HCT116 (cell line): ENCODE data around the gene ATP10B.

Source experiments
- POLR2A ChIP-seq: IDR thresholded peaks from 2 replicates; pipeline ENCODE4 v1.7.0; 2011; ENCODE audit warnings: borderline replicate concordance; ENCODE audit not compliant: insufficient read depth, insufficient read length; ENCODE audit errors: extremely low read depth
- POLR2AphosphoS5 ChIP-seq: IDR thresholded peaks from 2 replicates; pipeline ENCODE4 v1.6.1; 2011; ENCODE audit warnings: mild to moderate bottlenecking, low read depth, low read length, moderate library complexity
- RAD21 ChIP-seq: IDR thresholded peaks from 2 replicates; pipeline ENCODE4 v1.6.1; 2012; ENCODE audit warnings: low read depth, mild to moderate bottlenecking
- REST ChIP-seq: IDR thresholded peaks from 2 replicates; pipeline ENCODE4 v1.6.1; 2012; ENCODE audit warnings: low read depth
- TCF7L2 ChIP-seq: IDR thresholded peaks from 2 replicates; pipeline ENCODE4 v1.7.0; 2011; ENCODE audit warnings: borderline replicate concordance, inconsistent platforms; ENCODE audit not compliant: insufficient read depth, insufficient read length; ENCODE audit errors: extremely low read depth
- YY1 ChIP-seq: IDR thresholded peaks from 2 replicates; pipeline ENCODE4 v1.6.1; 2011; ENCODE audit warnings: low read length, low read depth, moderate library complexity, mild to moderate bottlenecking; ENCODE audit not compliant: insufficient replicate concordance; ENCODE audit errors: extremely low read depth
- TF ChIP-seq, protein P1 (sequence below), 3 experiments: fragments of 200-600 bp in 1 of 3; sonication (generic) in 1 of 3; IDR thresholded peaks in 2 of 3; conservative IDR thresholded peaks in 1 of 3; 2 replicates each; pipeline ENCODE4 v1.5.1; 2012 to 2017; ENCODE audit warnings: low read depth in 2 of 3, low read length in 2 of 3, antibody characterized with exemption in 1 of 3, borderline replicate concordance in 1 of 3, control low read depth in 1 of 3, mild to moderate bottlenecking in 1 of 3, mixed read lengths in 1 of 3, mixed run types in 1 of 3, moderate library complexity in 1 of 3; ENCODE audit not compliant: insufficient read depth in 1 of 3

GRCh38 chr5:160547061-160547460 lies 304.9 kb downstream of the ATP10B start:
- TF ChIP-seq POLR2AphosphoS5, result no peak
- no peak for TF ChIP-seq RAD21
- TF ChIP-seq YY1, result no peak
- no peak for TF ChIP-seq POLR2A
- TF ChIP-seq, protein P1, sequence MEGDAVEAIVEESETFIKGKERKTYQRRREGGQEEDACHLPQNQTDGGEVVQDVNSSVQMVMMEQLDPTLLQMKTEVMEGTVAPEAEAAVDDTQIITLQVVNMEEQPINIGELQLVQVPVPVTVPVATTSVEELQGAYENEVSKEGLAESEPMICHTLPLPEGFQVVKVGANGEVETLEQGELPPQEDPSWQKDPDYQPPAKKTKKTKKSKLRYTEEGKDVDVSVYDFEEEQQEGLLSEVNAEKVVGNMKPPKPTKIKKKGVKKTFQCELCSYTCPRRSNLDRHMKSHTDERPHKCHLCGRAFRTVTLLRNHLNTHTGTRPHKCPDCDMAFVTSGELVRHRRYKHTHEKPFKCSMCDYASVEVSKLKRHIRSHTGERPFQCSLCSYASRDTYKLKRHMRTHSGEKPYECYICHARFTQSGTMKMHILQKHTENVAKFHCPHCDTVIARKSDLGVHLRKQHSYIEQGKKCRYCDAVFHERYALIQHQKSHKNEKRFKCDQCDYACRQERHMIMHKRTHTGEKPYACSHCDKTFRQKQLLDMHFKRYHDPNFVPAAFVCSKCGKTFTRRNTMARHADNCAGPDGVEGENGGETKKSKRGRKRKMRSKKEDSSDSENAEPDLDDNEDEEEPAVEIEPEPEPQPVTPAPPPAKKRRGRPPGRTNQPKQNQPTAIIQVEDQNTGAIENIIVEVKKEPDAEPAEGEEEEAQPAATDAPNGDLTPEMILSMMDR (IDR thresholded peaks at IDR 0.05 in 2 of 3, conservative IDR thresholded peaks at IDR 0.05 in 1 of 3; ENCODE audit: borderline replicate concordance in 1 of 3, insufficient read depth in 1 of 3, low read depth in 2 of 3, low read length in 2 of 3), result no peak
- TF ChIP-seq REST, result no peak
- no peak for TF ChIP-seq TCF7L2
